Medulla oblongata (tissue), 1 donor: ENCODE results near the gene TMEM247.
"Not testable (repeated sequence)": the region's sequence is repeated elsewhere in the genome, so short reads cannot be mapped to it uniquely, and the experiment has no call there.

Source experiments
- DNase-seq: peaks from one replicate; pipeline ENCODE4 v3.0.0-alpha.2; 2015; ENCODE audit errors: extremely low spot score

The TMEM247 gene

DNA sequence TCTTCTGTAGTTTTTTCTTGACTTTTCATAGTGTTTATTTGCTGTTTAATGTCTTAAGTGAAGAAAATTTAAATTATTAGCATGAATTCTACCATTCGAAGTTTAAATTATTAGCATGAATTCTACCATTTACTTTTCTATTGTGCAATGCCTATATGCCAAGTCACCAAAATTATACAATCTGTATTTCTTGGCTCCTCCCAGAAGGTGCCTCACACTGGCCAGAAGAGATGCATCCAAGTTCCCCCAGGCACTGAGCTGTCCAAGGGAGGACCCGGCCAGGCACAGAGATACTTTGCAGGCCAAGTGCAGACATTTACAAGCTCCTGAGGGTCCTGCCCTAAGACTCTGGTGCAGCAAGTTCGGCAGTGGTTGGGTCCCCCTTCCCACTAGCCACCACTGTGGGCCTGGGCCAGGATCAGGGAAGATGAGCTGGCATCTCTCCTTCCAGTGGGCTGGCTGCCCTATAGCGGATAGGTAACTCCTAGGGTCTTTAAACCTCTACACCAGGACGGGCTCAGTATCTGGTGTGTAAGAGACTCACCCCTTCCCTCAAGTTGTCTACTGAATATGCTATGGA is 31.3 kb downstream of the TMEM247 start:
- no peak for DNase-seq

DNA sequence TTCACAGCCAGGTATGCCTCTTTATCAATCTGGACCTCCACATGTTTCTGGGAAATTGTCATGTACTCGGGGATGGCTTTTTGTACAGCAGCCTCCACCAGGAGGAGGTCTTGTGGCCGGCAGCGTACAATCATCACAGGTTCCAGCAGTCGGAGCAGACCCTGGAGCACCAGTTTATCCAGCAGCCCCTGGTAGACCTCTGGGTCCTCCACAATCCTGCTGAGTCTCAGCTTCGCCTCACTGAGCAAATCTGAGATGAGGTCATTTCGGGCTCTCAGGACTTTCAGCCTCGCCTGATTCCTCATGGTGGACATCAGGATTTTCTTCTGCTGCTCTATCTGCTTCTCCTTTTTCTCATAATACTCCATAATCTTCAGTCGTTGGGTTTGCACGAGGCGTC is 32.8 kb downstream of the TMEM247 start:
- no peak for DNase-seq

DNA sequence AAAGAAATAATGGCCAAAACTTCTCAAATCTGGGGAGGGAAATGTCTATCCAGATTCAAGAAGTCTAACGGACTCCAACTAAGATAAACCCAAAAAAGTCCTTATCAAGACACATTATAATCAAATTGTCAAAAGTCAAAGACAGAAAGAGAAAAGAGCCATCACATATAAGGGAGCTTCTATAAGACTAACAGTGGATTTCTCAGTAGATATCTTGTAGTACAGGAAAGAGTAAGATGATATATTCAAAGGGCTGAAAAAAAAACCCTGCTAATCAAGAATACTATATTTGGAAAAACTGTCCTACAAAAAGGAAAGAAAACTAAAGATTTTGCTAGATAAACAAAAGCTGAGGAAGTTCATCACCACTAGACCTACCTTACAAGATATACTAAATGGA is 35.4 kb downstream of the TMEM247 start:
- no peak for DNase-seq

DNA sequence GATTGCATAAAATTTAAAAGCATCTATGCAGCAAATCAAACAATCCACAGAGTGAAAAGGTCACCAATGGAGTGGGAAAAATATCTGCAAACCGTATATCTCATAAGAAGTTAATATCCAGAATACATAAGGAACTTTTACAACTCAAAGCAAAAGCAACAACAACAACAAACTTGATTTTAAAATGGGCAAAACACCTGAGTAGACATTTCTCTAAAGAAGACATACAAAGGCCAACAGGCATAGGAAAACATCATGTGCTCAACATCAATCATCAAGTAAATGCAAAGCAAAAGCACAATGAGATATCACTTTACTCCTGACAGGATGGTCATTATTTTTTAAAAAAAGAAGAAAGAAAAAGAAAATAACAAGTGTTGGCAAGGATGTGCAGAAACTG is 38.1 kb downstream of the TMEM247 start:
- DNase-seq, result no peak

DNA sequence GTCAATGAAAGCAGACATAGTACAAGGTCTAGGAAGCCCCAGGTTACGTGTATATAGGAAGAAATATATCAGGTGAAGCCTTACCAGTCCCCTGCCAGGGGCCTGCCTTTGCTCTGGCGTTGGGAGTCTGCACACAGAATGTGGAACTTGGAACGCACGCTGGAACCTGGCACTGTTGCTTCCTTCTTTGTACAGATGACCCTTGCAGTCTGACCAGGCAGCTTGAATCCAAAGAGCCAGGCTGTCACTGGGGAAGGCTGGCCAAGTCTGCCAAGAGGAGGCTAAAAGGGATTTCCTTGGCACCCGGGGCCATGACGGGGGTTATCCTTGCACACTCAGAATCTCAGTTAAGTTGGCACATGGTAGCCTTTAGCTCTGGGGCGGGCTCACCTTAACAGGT is 39.5 kb downstream of the TMEM247 start:
- peak; percentile 72 for DNase-seq

DNA sequence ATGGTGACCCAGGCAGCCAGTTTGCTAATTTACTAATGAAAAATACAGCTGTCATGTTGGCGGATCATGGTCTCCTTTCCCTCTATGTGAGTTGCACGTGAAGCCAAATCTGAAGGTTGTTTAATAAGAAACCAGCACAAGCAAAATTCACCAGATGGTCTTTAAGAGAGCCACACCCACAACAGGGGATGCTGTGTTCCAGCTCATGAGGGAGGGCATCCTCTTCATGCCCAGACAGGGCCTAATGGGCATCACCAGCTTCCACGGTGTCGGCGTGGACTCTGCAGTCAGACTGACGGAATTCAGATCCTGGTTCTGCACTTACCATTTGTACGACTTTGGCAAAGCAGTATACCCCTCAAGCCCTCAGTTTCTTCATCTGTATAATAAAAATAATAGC is 39.9 kb downstream of the TMEM247 start:
- no peak for DNase-seq

DNA sequence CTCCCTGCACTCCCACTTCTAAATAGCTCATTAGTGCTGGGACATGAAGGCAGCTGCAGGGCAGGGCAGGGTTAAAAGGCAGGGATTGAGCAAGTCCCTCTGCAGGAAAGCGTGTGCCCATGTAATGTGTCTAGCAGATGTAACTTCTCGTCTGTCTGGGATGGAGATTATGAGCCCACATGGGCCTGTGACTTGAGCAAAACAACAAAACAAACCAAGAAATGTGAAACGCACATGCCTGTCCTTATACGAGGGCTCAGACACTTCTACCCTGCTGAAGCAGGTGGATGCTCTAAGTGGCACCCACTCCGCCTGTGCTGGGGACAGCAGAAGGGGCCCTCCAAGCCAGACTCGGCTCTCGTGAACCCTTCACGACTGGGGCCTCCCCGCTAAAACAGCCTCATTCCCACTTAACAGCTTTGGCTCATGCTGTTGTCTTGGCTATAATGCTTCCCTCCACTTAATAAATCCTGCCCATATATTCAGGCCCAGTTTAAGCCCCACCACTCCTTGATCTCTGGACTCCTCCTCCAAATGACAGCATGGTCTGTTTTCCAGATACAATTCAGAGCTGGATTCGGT is 40.9 kb downstream of the TMEM247 start:
- DNase-seq, result no peak

DNA sequence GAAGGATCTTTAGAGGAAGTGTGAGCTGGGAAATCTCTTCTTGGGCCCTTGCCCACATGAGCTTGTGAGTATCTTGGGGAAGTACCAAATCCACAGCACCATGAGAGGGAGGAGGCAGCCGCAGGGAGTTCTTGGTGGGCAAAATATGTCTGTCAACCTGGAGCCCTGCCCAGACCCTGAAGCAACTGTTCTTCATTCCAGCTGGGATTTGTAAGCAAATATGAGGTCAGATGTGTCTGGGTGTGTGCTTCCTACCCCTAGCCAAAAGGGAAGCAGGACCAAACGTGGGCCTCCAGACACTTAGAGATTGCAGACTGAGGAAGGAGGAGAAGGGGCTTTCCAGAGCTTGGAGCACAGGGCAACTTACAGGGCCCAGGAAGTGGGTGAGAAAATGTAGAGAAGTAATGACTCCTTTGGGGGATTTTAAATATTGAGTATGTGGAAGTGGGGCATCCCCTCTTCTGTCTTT is 41.9 kb downstream of the TMEM247 start:
- DNase-seq, result peak; percentile 52

DNA sequence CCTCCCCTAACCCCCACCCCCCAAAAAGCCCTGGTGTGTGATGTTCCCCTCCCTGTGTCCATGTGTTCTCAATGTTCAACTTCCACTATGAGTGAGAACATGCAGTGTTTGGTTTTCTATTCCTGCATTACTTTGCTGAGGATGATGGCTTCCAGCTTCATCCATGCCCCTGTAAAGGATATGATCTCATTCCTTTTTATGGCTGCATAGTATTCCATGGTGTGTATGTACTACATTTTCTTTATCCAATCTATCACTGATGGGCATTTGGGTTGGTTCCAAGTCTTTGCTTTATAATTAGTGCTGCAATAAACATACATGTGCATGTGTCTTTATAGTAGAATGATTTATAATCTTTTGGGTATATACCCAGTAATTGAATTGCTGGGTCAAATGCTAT is 43.0 kb downstream of the TMEM247 start:
- not testable (repeated sequence) for DNase-seq

DNA sequence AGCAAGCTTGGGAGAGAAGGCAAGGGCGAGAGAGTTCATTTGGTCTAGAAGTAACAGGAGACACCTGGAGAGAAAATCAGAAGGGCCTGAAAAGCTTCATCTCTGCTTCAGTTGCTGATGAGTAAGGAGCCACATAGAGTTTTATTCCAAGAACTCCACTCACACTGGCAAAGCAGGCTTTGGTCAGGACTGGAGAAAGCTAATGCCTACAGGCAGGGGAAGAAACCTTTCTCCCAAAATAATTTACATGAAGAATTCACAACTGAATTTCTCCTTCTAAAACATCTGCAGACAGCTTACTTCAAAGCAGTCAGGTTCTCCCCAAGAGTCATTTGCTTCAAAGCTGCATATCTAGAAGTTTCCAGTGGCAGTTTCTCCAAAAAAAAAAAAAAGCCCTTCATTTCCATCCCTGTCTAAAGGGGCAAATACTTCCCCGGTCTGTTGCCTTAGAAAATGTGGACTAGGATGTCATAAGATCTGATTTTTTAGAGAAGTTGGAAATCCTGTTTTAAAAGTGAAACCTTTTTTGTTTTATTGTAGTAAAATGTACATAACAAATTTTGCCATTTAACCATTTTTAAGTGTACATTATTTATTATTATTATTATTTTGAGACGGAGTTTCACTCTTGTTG is 46.3 kb downstream of the TMEM247 start:
- DNase-seq, result no peak

DNA sequence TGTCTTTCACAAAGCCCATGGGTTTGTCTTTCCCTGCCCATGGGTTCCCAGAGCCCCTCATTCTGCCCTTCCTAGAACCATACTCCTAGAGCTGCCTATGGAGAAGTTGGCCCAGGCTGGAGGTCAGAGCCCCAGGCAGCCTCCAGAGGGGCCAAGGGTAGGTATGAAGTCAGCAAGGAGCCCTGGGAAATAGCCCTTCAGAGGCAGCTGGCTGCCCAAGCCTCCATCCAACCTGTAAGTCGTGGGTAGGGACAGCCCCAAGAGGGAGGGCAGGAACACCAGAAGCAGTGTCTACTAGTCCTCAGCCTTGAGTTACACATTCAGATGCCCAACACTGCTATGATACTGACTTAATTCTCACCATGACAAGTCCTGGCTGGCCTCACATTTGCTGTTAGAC is 49.5 kb downstream of the TMEM247 start:
- DNase-seq, result no peak

DNA sequence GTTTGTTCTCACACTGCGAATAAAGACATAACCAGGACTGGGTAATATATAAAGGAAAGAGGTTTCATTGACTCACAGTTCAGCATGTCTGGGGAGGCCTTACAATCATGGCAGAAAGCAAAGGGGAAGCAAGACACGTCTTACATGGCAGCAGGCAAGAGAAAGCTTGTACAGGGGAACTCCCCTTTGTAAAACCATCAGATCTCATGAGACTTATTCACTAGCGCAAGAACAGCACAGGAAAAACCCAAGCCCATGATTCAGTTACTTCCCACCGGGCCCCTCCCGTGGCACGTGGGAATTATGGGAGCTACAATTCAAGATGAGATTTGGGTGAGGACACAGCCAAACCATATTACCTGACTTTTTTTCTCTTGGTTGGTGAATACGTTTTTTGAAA is 51.3 kb downstream of the TMEM247 start:
- DNase-seq, result no peak

DNA sequence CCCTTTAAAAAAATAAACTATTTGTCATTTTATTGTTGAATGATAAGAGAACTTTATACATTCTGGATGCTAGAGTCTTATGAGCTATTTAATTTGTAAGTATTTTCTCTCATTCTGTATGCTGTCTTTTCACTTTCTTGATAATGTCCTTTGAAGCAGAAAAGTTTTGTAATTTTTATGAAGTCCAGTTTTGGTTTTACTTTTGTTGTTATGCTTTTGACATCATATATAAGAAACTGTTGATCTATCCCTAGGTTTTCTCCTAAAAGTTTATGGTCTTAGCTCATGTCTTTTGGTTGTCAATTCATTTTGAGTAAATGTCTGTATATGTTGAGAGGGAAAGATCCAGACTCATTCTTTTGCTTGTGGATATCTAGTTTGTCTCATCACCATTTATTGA is 52.5 kb downstream of the TMEM247 start:
- DNase-seq, result no peak
